ENCODE results near the gene SERPINC1.
"Not testable (repeated sequence)": the region's sequence is repeated elsewhere in the genome, so short reads cannot be mapped to it uniquely, and the experiment has no call there.

Gene SERPINC1

GRCh38 chr1:173917149-173917548 is at the start of gene SERPINC1:
SERPINC1 (minus strand) TSS chr1:173917327; CDS start chr1:173917259, 68 bp downstream.
- DNase-seq: no peak

- DNase-seq: not testable (repeated sequence)
Observed at GRCh38 chr1:173965896-173966295, 48.8 kb upstream of the SERPINC1 start.

- DNase-seq: no peak
Observed at GRCh38 chr1:173963477-173963876, 46.4 kb upstream of the SERPINC1 start.

GRCh38 chr1:173960625-173961024 is 43.5 kb upstream of the SERPINC1 start:
- peak; percentile 10 for DNase-seq

GRCh38 chr1:173954179-173954578 is 37.1 kb upstream of the SERPINC1 start:
- DNase-seq: no peak

GRCh38 chr1:173948594-173948993 is 31.5 kb upstream of the SERPINC1 start:
- no peak for DNase-seq

GRCh38 chr1:173946380-173946921 is 29.3 kb upstream of the SERPINC1 start:
- DNase-seq: no peak

- peak; percentile 12 for DNase-seq
Observed at GRCh38 chr1:173937062-173937461, 19.9 kb upstream of the SERPINC1 start.

GRCh38 chr1:173934440-173934839 is 17.3 kb upstream of the SERPINC1 start:
- DNase-seq: no peak

- DNase-seq: not testable (repeated sequence)
Observed at GRCh38 chr1:173930541-173930940, 13.4 kb upstream of the SERPINC1 start.

GRCh38 chr1:173925306-173926242 is 8.4 kb upstream of the SERPINC1 start:
- DNase-seq: no peak

- no peak for DNase-seq
Observed at GRCh38 chr1:173920861-173921260, 3.7 kb upstream of the SERPINC1 start.

GRCh38 chr1:173917635-173918493 is 737 bp upstream of the SERPINC1 start:
- DNase-seq: no peak

GRCh38 chr1:173916667-173917066 is 460 bp downstream of the SERPINC1 start:
- DNase-seq: no peak

- no peak for DNase-seq
Observed at GRCh38 chr1:173915596-173915995, 1.5 kb downstream of the SERPINC1 start.

GRCh38 chr1:173914366-173914871 is 2.7 kb downstream of the SERPINC1 start:
- DNase-seq: peak; percentile 28

- no peak for DNase-seq
Observed at GRCh38 chr1:173913111-173913510, 4.0 kb downstream of the SERPINC1 start.

- DNase-seq: no peak
Observed at GRCh38 chr1:173903827-173904531, 13.1 kb downstream of the SERPINC1 start.

GRCh38 chr1:173900992-173901391 is 16.1 kb downstream of the SERPINC1 start:
- no peak for DNase-seq

GRCh38 chr1:173900427-173900826 is 16.7 kb downstream of the SERPINC1 start:
- no peak for DNase-seq

- DNase-seq: no peak
Observed at GRCh38 chr1:173894189-173894588, 22.9 kb downstream of the SERPINC1 start.

- peak; percentile 25 for DNase-seq
Observed at GRCh38 chr1:173893611-173894010, 23.5 kb downstream of the SERPINC1 start.
